GM12892 (cell line): ENCODE data around the gene KLF3. TPM values are rescaled to one million over a fixed set of nuclear protein-coding genes. Genes with fewer than 3 reads are reported as not detected.
"Not testable (repeated sequence)": the region's sequence is repeated elsewhere in the genome, so short reads cannot be mapped to it uniquely, and the experiment has no call there.

Experiments
- DNase-seq: peaks from one replicate; pipeline ENCODE4 v3.0.0; 2011; ENCODE audit not compliant: insufficient read length
- FAIRE-seq: peaks from 2 replicates; lab custom pipeline; 2011; peaks lifted over from hg19 to GRCh38; lab: Jason Lieb, UNC
- POLR2A ChIP-seq: IDR thresholded peaks from 2 replicates; pipeline ENCODE4 v1.6.1; 2011; ENCODE audit warnings: low read depth, low read length, control low read depth
- POLR2AphosphoS5 ChIP-seq: IDR thresholded peaks from 2 replicates; pipeline ENCODE4 v1.6.1; 2011; ENCODE audit warnings: low read depth, low read length, control low read depth
- TAF1 ChIP-seq: IDR thresholded peaks from 2 replicates; pipeline ENCODE4 v1.6.1; 2011; ENCODE audit warnings: low read depth, mild to moderate bottlenecking, control low read depth, low read length, borderline replicate concordance
- polyA plus RNA-seq: library from polyadenylated mRNA; unstranded; fragments of >200 nt; gene quantifications from one replicate; pipeline ENCODE4 v1.2.1, GENCODE V29; 2012; ENCODE audit warnings: missing spikeins, inconsistent platforms; ENCODE audit not compliant: missing spikeins

KLF3 gene
- 3.3 TPM for polyA plus RNA-seq

DNA sequence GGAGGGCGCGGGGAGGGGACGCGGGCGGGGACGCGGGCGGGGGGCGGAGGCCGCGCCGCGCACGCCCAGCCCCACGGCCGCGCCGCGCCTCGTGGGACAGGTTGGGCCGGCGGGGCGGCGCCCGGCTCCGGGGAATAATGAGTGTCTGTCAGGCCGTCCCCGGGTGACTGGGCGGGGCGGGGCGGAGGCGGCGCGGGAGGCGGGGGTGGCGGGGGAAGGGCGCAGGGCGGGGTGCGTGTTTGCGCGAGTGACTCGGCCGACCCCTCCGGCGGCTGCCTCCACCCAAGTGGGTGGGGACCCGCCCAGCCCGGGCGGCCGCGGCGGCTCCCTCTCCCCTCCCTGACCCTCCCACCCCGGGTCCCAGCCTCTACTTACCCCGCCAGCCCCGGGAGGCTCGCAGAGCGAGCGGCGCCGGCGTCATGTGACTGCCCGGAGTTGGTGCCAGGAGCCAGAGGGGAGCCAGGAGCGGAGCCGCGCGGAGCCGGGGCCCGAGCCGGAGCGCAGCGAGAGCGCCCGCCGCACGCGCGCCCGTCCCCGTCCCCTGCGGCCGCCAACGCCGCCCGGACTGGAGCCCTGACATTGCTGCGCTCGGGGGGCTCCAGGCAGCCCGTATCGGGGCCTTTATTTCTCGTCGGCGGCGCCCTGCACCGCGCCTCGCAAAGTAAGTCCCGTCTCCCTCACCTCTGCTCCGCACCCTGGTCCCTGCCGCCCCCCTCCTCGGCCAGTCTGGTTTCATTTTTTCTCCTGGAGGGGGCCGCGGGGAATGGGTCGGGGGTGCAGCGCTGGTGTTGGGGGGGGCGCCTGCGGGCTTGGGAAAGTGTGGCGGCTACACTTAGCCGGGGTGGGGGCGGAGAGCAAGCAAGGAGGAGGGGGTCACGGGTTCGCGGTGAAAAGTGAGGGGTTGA lies at the start of gene KLF3:
Gene KLF3, plus strand, starts transcription at position 399 of the 905 bp plus-strand sequence. CDS start 16,427 bp downstream, outside the sequence.
- DNase-seq = peak; percentile 69
- TF ChIP-seq POLR2AphosphoS5 (no peak), POLR2A (no peak), TAF1 (no peak)
- FAIRE-seq = no peak

- FAIRE-seq (no peak), DNase-seq (no peak)
- no peak for TF ChIP-seq POLR2AphosphoS5
- no peak for TF ChIP-seq TAF1
- no peak for TF ChIP-seq POLR2A
These were observed 49.8 kb upstream of the KLF3 start for GRCh38 chr4:38614231-38614630.

DNA sequence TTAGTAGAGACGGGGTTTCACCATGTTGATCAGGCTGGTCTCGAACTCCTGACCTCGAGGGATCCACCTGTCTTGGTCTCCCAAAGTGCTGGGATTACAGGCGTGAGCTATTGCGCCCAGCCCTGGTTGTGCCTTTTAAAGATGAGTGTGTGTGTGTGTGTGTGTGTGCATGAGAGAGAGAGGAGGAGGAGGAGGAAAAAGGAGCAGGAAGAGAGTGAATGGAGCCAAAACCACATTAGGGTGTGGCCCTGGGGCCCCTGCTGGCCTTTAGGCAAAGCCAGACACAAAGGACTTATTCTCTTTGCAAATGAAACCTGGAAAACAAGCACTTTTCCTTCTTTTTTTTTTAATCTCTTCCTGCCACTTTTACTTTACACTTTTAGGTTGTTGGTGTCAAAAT lies 48.2 kb upstream of the KLF3 start:
- FAIRE-seq (no peak), DNase-seq (no peak)
- TF ChIP-seq POLR2AphosphoS5 = no peak
- TF ChIP-seq TAF1 = no peak
- TF ChIP-seq POLR2A = no peak

GRCh38 chr4:38618505-38618904 lies 45.5 kb upstream of the KLF3 start:
- no peak for TF ChIP-seq POLR2A
- no peak for TF ChIP-seq POLR2AphosphoS5
- no peak for TF ChIP-seq TAF1
- FAIRE-seq (no peak), DNase-seq (no peak)

DNA sequence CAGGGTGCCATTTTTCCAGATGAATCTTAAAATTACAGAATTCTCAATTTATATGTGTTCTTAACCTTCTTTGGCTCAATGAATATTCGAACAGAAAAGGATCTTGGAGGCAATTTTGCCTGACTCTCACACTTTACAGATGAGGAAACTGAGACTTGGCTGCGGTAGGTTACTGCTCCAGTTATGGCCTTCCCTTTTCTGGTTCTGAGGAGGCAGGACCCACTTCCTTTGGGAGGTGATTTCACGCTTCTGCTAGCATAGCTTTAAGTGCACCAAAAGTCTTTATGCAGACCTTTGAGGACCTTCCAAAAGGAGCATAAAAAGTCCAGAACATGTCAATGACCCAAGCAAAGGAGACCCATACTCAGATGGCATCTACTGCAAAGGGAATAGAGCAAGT lies 44.7 kb upstream of the KLF3 start:
- FAIRE-seq = no peak
- TF ChIP-seq POLR2A = no peak
- no peak for TF ChIP-seq TAF1

GRCh38 chr4:38620065-38620464 lies 43.9 kb upstream of the KLF3 start:
- no peak for FAIRE-seq
- no peak for TF ChIP-seq POLR2AphosphoS5
- TF ChIP-seq TAF1 = no peak
- no peak for TF ChIP-seq POLR2A
- DNase-seq = no peak

More for the DNA sequence above, 44.7 kb upstream of the KLF3 start:
- DNase-seq = no peak

DNA sequence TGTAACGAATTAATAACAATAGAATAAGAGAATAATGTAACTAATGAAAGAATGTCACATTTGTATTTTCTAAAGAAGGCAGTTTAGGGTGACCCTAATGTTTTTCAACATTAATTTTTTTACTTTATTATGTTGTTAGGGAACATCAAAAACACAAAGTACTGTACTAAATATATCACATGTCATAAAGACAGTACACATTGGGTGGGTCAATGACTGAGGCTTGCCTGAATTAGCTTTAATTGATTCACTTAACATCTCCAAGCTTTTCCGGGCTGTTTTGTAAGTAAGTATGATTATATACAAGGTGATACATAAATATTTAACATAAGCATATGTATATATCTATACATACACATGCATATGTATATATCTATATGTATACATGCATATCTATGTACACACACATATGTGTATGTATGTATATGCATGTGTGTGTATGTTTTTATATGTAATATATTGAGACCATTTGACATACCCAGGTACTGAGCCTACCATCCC lies 43.4 kb upstream of the KLF3 start:
- no peak for TF ChIP-seq POLR2AphosphoS5
- TF ChIP-seq POLR2A = no peak
- TF ChIP-seq TAF1 = no peak
- FAIRE-seq = no peak
- no peak for DNase-seq

- FAIRE-seq (no peak), DNase-seq (no peak)
- TF ChIP-seq TAF1 (no peak), POLR2A (no peak)
These were observed 42.8 kb upstream of the KLF3 start for GRCh38 chr4:38621028-38621684.

GRCh38 chr4:38621831-38622230 lies 42.2 kb upstream of the KLF3 start:
- TF ChIP-seq TAF1 (no peak), POLR2A (no peak), POLR2AphosphoS5 (no peak)
- DNase-seq (no peak), FAIRE-seq (no peak)

DNA sequence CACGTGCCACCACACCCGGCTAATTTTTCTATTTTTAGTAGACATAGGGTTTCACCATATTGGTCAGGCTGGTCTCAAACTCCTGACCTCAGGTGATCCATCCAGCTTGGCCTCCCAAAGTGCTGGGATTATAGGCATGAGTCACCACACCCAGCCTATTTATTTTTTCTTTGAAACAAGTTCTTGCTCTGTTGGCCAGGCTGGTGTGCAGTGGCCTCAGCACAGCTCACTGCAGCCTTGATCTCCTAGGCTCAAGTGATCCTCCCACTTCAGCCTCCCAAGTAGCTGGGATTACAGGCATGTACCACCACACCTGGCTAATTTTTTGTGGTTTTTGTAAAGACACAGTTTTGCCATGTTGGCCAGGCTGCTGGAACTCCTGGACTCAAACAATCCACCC lies 41.7 kb upstream of the KLF3 start:
- not testable (repeated sequence) for FAIRE-seq, DNase-seq

DNA sequence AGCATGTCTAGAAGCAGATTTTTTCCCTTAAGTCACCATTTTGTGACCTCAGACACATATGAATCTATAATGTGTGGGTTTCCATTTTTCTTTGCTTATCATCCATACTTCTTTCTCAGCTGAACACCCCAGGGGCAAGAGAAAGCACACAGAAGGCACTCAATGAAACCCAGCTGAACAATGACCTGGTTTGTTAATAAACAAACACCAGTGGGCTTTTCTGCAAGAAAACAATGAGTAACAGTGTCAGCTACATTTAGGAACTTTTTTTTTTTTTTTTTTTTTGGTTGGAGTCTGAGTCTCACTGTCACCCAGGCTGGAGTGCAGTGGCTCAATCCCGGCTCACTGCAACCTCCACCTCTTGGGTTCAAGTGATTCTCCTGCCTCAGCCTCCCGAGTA lies 40.7 kb upstream of the KLF3 start:
- FAIRE-seq (no peak), DNase-seq (no peak)
- TF ChIP-seq TAF1 = no peak
- no peak for TF ChIP-seq POLR2A
- no peak for TF ChIP-seq POLR2AphosphoS5

- no peak for DNase-seq
- TF ChIP-seq POLR2A = no peak
- TF ChIP-seq TAF1 = no peak
- TF ChIP-seq POLR2AphosphoS5 = no peak
- FAIRE-seq = no peak
These were observed 39.7 kb upstream of the KLF3 start for GRCh38 chr4:38624311-38624710.
